Esophagus muscularis mucosa (tissue), 4 donors: ENCODE data around the gene CLASRP. TPM values are rescaled to one million over a fixed set of nuclear protein-coding genes. Genes with fewer than 3 reads are reported as not detected.

Source experiments
- DNase-seq: peaks from one replicate; pipeline ENCODE4 v3.0.0-alpha.2; 2017; ENCODE audit errors: extremely low spot score
- H3K27ac ChIP-seq, 4 donors: fragments of 200-600 bp; sonication (generic); replicated peaks in 1 of 4; 1 replicate in 3 of 4; 2 replicates in 1 of 4; pipeline ENCODE4 v1.5.1; 2016 to 2019; ENCODE audit warnings: mild to moderate bottlenecking in 1 of 4
- H3K27me3 ChIP-seq, 4 donors: fragments of 200-600 bp; sonication (generic); one replicate each; pipeline versions ENCODE4 v1.5.1 to v1.6.0; 2016 to 2019
- H3K36me3 ChIP-seq, 4 donors: fragments of 200-600 bp; sonication (generic); one replicate each; pipeline ENCODE4 v1.5.1; 2016 to 2019
- H3K4me1 ChIP-seq, 4 donors: fragments of 200-600 bp; sonication (generic); one replicate each; pipeline ENCODE4 v1.5.1; 2016 to 2019
- H3K4me3 ChIP-seq, 4 donors: fragments of 200-600 bp; sonication (generic); 1 replicate in 2 of 4; 2 replicates in 2 of 4; pipeline ENCODE4 v1.5.1; 2016 to 2019; ENCODE audit warnings: mild to moderate bottlenecking in 4 of 4, moderate library complexity in 1 of 4
- H3K9me3 ChIP-seq, 4 donors: fragments of 200-600 bp; sonication (generic); 1 replicate in 3 of 4; 2 replicates in 1 of 4; pipeline ENCODE4 v1.5.1; 2016 to 2019
- EP300 ChIP-seq: sonication (generic); formaldehyde crosslinking; IDR thresholded peaks from one replicate; pipeline ENCODE4 v1.6.1; 2017; ENCODE audit warnings: antibody characterized with exemption
- POLR2A ChIP-seq: fragments of 450-650 bp; IDR thresholded peaks from one replicate; pipeline ENCODE4 v1.6.1; 2017; ENCODE audit warnings: antibody characterized with exemption, moderate library complexity, mild to moderate bottlenecking, low read depth
- POLR2AphosphoS5 ChIP-seq, 2 donors: sonication (generic); formaldehyde crosslinking; IDR thresholded peaks; one replicate each; pipeline ENCODE4 v1.6.1; 2017; ENCODE audit warnings: antibody characterized with exemption in 2 of 2
- whole genome bisulfite sequencing: methylation state at CpG from one replicate; pipeline ENCODE4 v1.1.5; 2018; 5-methylcytosine and 5-hydroxymethylcytosine counted together
- intact Hi-C: fragments of 100-400 bp; cut with DNase I; formaldehyde crosslinking; loops from one replicate; pipeline ENCODE4 v1.15.1; 2023
- total RNA-seq, 4 donors: library from RNA; depleted of rRNA; stranded (reverse); fragments of >200 nt; gene quantifications; one replicate each; pipeline versions ENCODE4 v1.1.0 to v1.2.1, GENCODE V29; 2016
- TF ChIP-seq, protein P1 (sequence below), 3 experiments: fragments of 200-600 bp in 2 of 3; fragments of 450-650 bp in 1 of 3; sonication (generic) in 2 of 3; IDR thresholded peaks; one replicate each; pipeline ENCODE4 v1.5.1; 2017 to 2019; ENCODE audit warnings: antibody characterized with exemption in 3 of 3, mild to moderate bottlenecking in 2 of 3, moderate library complexity in 1 of 3

Gene CLASRP
- total RNA-seq, 4 donors from 2014 or later = 20.7 to 59.8 (median 32.9) TPM

DNA sequence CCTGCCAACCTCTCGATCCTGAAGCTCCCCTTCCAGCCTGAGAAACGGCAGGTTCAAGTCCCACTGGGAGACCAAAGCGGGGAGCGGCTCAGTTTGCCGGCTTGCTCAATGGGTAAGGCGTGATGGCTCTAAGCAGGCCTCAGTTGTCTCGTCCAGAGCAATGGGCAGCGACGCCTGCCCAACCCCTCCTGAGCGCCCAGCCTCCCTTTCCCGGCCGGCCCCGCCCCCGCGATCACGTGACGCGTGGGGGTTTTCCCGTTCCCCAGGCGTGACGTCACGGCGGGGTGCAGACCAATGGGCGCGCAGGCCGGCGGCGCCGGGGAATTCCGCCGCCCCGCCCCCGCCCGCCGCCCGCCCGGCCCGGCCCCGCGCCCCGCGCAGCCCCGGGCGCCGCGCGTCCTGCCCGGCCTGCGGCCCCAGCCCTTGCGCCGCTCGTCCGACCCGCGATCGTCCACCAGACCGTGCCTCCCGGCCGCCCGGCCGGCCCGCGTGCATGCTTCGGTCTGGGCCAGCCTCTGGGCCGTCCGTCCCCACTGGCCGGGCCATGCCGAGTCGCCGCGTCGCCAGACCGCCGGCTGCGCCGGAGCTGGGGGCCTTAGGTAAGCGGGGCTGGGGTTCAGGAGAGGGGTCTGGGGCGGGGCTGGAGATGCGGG is 37.6 kb upstream of the CLASRP start, which contains the start of gene RELB:
Gene RELB (plus strand): TSS at position 378 of the 653 bp plus-strand sequence. CDS start 116 bp downstream, at position 494.
- Histone ChIP-seq H3K9me3 (no peaks in the 10 kb centered on the region), H3K27ac (peak within 1 kb of the TSS; percentile 99 to 100 (median 100)), H3K36me3 (peaks cover 0 to 27% (median 9%) of the 10 kb centered on the region in 4 donors), H3K4me1 (peaks cover 10 to 16% (median 15%) of the 10 kb centered on the region in 4 donors), H3K4me3 (peak within 1 kb of the TSS; percentile 89 to 93 (median 92)), H3K27me3 (no peaks in the 10 kb centered on the region)
- peak; percentile 98 for DNase-seq
- intact Hi-C loops = no loop called here
- TF ChIP-seq POLR2A = no peak
- peak in 1 of 2 donors; percentile 82 for TF ChIP-seq POLR2AphosphoS5 (IDR thresholded peaks at IDR 0.05)
- TF ChIP-seq, protein P1, sequence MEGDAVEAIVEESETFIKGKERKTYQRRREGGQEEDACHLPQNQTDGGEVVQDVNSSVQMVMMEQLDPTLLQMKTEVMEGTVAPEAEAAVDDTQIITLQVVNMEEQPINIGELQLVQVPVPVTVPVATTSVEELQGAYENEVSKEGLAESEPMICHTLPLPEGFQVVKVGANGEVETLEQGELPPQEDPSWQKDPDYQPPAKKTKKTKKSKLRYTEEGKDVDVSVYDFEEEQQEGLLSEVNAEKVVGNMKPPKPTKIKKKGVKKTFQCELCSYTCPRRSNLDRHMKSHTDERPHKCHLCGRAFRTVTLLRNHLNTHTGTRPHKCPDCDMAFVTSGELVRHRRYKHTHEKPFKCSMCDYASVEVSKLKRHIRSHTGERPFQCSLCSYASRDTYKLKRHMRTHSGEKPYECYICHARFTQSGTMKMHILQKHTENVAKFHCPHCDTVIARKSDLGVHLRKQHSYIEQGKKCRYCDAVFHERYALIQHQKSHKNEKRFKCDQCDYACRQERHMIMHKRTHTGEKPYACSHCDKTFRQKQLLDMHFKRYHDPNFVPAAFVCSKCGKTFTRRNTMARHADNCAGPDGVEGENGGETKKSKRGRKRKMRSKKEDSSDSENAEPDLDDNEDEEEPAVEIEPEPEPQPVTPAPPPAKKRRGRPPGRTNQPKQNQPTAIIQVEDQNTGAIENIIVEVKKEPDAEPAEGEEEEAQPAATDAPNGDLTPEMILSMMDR (IDR thresholded peaks at IDR 0.05) = peak in 1 of 3 experiments; percentile 13
- WGBS = 3% methylated on average over 22 of the region's 79 CpGs

DNA sequence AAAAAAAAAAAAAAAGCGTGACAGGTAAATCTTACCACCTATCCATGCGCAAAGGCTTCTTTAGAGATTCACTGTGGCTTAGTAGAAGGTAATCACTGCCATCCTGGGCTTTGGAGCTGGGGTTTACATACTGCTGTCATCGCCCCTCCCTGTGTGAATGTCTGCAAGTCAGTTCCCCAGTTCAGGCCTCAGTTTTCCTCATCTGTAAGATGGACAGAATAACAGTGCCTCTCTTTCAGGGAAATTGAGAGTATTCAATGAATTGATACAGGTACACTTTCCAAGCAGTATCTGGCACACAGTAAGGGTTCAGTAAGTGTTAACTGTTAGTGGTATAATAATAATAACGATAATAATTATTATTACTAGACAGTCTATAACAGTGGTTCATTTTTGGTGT is 35.4 kb upstream of the CLASRP start:
- no peak overlapping the region for H3K27ac ChIP-seq
- DNase-seq = no peak
- peaks cover 0 to 42% (median 16%) of the 10 kb centered on the region in 4 donors for H3K36me3 ChIP-seq
- H3K9me3 ChIP-seq = no peaks in the 10 kb centered on the region
- H3K4me1 ChIP-seq = peaks cover 10 to 16% (median 15%) of the 10 kb centered on the region in 4 donors
- no peaks in the 10 kb centered on the region for H3K27me3 ChIP-seq
- no peak overlapping the region for H3K4me3 ChIP-seq
- intact Hi-C loops = no loop called here
- WGBS = 91% methylated on average over 4 of the region's 4 CpGs
- TF ChIP-seq EP300 (no peak), POLR2AphosphoS5 (IDR thresholded peaks at IDR 0.05) (no peak), POLR2A (no peak)

GRCh38 chr19:45005787-45006186 is 33.1 kb upstream of the CLASRP start:
- TF ChIP-seq POLR2AphosphoS5 (IDR thresholded peaks at IDR 0.05) (no peak), EP300 (no peak), POLR2A (no peak)
- TF ChIP-seq, protein P1 (IDR thresholded peaks at IDR 0.05) = no peak
- Histone ChIP-seq H3K36me3 (peaks cover 0 to 52% (median 16%) of the 10 kb centered on the region in 4 donors), H3K27ac (no peak overlapping the region), H3K4me1 (peaks cover 10 to 13% (median 12%) of the 10 kb centered on the region in 4 donors), H3K9me3 (no peaks in the 10 kb centered on the region), H3K4me3 (no peak overlapping the region), H3K27me3 (no peaks in the 10 kb centered on the region)
- WGBS = 79% methylated on average over 9 of the region's 9 CpGs
- intact Hi-C loops = loop anchor here (5.0 kb wide), 1 partner anchor 37 kb away; no protein-coding TSS in a partner anchor
- no peak for DNase-seq

DNA sequence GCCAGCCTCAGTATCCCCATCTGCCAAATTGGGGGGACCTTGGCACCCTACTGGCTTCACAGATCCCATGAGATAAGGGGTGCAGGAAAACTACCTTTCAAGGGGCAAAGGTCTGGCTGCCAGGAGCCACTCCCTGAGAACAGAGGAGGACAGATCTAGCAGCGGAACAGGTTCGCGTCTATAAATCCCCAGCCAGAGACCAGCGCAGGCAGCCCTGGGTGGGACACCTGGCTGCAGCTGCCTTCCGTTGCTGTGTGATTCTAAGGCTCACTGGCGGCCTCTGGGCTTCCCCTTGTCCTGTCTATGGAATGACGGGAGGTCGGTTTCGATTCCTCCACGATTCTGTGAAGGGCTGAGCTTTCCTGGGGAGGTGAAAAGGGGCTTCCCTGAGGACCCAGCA is 30.3 kb upstream of the CLASRP start:
- H3K9me3 ChIP-seq = no peaks in the 10 kb centered on the region
- no peak overlapping the region for H3K4me3 ChIP-seq
- WGBS = 87% methylated on average over 7 of the region's 10 CpGs
- peaks cover 5 to 68% (median 31%) of the 10 kb centered on the region in 4 donors for H3K36me3 ChIP-seq
- intact Hi-C loops = loop anchor here (5.0 kb wide), 1 partner anchor 34 kb away; no protein-coding TSS in a partner anchor
- H3K27ac ChIP-seq = no peak overlapping the region
- TF ChIP-seq, protein P1 (IDR thresholded peaks at IDR 0.05) = no peak
- TF ChIP-seq POLR2AphosphoS5 (IDR thresholded peaks at IDR 0.05) = no peak
- no peak for TF ChIP-seq EP300
- TF ChIP-seq POLR2A = no peak
- H3K27me3 ChIP-seq = no peaks in the 10 kb centered on the region
- H3K4me1 ChIP-seq = no peaks in the 10 kb centered on the region
- no peak for DNase-seq

DNA sequence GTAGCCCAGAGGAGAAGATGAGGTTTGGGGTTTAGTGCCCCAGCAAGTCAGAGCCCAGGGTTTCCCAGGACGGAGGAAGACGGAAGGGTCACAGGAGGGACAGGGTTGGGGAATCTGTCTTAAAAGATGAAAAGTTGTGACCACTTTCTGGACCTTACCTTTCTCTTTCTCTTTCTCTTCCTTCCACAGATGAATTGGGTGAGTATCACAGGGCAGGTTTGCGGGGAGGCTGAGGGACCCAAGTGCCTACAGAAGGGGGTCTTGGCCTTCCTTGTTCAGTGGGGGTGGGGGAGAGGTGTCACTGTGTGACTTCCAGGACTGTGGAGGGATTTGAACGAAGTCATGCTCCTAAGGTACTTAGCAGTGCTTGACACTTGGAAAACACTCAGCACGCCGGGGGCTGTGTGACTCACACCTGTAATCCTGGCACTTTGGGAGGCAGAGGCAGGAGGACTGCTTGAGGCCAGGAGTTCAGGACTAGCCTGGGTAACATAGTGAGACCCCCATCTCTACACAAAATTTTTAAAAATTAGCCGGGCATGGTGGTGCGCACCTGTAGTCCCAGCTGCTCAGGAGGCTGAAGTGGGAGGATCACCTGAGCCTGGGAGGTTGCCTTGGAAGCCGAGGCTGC is 29.1 kb upstream of the CLASRP start:
- no peak for TF ChIP-seq EP300
- TF ChIP-seq POLR2AphosphoS5 (IDR thresholded peaks at IDR 0.05) = no peak
- no peak for TF ChIP-seq POLR2A
- TF ChIP-seq, protein P1 (IDR thresholded peaks at IDR 0.05) = no peak
- intact Hi-C loops = loop anchor here (5.0 kb wide), 1 partner anchor 33 kb away; no protein-coding TSS in a partner anchor

More for the DNA sequence above, 29.1 kb upstream of the CLASRP start:
- H3K4me3 ChIP-seq = no peak overlapping the region
- WGBS = 83% methylated on average over 9 of the region's 9 CpGs
- no peak for DNase-seq
- H3K27me3 ChIP-seq = no peaks in the 10 kb centered on the region
- no peaks in the 10 kb centered on the region for H3K4me1 ChIP-seq
- H3K9me3 ChIP-seq = no peaks in the 10 kb centered on the region
- H3K27ac ChIP-seq = no peak overlapping the region
- peaks cover 5 to 69% (median 28%) of the 10 kb centered on the region in 4 donors for H3K36me3 ChIP-seq
